ENCODE results near the gene PRKCA.
"Not testable (repeated sequence)": the region's sequence is repeated elsewhere in the genome, so short reads cannot be mapped to it uniquely, and the experiment has no call there.

PRKCA gene

DNA sequence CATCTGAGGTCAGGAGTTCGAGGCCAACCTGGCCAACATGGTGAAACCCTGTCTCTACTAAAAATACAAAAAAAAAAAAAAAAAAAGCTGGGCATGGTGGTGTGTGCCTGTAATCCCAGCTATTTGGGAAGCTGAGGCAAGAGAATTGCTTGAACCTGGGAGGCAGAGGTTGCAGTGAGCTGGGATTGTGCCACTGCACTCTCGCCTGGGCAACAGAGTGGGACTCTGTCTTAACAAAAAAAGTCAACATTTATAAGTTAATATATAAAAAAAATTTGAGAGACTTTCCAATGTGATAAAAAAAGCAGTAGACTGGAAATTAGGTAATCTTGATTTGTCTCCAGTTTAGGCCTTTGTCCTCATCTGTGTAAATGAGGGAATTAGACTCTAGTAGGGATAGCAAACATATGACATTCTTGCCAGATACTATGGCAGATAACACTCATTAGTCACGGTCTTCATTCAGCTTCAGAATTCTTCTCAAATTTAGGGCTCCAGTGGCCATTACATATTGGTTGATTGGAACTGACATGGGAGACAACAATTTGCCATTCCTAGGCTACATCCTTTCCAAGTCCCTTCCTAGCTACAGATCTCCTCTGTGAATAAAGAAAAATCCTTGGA lies 22.1 kb downstream of the PRKCA start:
- not testable (repeated sequence) for DNase-seq

DNA sequence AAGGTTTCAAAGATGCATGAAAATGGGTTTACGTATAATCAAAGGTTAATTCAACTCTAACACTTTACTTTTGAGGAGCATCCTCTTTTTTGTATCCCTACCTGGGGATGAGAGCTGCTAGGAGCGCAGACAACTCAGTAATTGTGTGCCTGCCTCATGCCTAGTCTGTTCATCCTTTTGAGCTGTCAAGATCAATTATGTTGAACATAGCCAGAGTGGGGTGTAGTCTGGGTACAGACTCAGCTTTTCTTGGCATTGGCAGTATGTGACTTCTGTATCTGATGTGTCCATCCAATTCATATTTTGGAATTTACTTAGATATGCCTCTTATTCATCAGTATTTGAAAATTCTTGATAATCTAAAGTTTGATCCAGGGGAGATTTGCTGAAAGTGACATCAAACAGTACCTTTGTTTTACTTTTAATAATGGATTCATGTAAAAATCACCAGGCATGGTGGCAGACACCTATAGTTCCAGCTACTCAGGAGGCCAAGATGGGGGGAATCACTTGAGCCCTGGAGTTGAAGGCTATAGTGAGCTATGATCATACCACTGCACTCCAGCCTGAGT lies 24.1 kb downstream of the PRKCA start:
- no peak for DNase-seq

DNA sequence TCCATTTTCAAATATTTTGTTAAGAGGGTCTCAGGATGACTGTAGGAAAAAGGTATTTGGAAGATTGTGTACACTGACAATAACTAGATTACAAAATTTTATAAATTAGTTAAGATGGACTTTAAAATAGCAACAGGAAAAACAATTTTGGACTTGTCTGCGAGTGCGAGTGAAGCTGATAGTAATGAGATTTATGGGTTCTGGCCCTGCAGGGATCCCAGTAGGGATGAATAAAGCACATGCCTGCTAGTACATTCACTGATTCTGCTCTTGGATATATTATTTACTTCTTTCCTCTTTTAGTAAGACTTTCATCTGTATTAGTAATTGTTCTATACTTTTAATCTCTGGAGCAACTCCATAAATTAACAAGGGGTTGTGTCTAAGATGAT lies 28.2 kb downstream of the PRKCA start:
- DNase-seq, result no peak

DNA sequence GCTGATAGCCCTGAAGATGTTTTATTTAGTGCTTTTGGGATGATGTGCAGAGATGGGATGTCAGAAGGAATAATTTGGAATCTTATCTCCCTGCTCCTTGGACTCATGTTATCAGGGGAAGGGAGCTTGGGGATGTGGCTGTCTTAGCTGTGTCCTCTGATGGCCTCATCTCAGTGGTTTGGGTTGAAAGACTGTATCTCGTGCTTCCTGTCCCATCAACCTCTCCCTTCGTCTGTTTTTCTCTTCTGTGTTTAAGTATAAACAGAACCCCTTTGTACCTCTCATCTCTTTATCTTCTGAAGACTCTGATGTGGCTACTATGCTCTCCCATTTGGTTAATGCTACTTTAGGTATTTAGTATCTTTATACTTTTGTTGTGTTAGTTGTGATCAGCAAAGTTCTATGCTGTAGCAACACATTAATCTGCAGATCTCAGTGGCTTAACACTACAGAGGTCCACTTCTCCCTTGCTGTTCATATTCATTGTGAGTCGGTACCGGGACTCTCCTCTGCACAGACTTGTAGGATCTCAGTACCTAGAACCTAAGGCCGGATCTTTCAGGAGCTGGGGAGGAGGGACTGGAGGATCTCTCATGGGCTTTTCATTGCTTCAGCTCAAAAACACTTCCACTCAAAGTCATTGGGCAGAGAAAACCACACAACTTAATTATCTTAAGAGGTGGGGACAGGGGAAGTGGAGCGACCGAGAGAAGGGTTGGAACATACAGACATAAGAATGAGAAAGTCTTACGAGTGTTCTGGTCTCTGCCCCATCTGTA lies 28.8 kb downstream of the PRKCA start:
- no peak for DNase-seq

DNA sequence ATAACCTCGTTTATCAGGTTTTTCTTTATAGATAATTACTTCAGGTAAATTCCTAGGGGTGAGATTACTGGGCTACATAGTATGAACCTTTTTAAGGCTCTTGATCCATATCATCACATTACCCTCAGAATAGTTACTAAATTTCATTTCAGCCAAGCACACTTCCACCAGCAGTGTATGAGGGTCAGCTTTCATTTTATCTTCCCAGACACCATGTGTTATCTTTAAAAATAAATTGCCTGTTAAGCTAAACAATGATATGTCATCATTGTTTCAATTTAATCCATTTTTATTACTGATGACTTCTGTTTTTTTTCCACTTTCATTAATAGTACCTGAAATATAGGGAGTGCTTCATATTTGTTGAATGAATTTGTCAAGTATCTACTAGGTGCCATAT lies 33.4 kb downstream of the PRKCA start:
- DNase-seq, result no peak

DNA sequence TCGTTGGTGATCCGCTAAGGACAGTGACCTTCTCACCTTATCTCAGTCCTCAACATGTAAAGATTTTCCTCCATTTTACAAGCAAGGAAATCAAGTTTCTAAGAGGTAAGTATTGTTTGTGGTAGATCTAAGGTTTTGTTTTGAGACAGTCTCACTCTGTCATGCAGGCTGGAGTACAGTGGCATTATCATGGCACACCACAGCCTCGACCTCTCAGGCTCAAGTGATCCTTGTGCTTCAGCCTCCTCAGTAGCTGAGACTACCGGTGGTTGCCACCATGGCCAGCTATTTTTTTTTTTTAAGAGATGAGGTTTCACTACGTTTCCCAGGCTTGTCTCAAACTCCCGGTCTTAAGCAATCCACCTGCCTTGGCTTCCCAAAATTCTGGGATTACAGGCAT lies 34.9 kb downstream of the PRKCA start:
- no peak for DNase-seq

DNA sequence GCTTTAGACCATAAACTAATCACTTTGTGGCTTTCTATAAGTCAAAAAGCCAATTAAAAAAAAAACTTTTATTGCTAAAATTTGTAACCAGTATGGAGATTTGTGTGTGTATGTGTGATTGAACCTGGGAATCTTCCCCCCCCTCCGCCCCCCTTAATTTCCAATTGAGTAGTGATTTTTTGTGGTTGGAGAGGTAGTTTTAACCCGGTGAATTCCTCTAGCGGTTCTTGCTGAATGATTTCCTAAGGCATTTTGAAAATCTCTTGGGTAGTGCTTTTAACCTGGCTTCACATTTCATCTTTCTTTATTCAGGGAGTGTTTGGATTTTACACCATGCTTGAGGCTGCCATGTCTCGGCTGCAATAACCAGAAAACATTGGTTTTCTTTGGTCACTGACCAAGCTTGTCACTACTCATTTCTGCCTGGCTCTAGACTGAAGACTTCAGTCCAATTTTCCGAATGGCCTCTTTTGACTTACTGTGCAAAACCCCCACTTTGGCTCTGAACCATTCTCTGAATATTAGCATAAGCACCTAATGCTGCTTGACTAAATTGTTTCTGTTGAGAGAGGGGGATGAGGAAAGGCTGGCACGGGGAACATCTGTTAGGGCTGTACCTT lies 35.6 kb downstream of the PRKCA start:
- DNase-seq, result no peak

DNA sequence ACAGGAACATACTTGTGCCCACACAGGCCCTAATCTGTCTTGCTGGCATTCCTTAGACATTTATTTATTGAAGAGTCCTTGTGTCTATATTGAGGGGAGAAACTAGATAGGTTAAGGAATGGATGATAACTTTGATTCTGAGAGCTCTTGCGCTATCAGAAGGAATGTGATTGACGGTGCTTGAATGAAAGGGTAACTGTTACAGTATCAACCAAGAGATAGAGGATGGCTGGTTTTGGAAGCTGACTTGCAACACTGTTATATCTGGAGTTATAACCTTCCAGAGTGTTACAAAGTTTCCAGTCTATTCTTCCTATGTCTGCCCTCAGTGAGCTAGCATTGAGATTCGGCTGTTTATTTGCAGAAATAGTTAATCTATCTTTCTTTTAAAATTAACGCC lies 36.5 kb downstream of the PRKCA start:
- DNase-seq, result no peak

DNA sequence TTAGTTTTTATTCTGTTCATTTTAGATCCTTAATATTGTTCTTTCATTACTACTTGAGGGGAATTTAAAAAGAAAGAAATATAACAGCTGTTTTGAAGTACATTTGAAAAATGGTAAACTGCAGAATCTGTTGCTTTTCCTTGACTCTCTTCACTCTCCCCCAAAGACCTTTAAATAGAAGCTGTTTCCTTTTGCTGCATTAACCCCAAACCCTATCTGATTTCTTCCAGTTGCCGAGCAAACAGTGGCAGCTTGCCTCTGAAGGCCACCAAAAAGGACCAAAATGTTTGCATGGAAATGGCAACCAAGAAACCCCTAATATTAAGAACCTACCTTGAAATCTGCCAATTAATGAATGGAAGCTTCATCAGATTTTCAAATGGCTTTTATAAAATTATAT lies 37.1 kb downstream of the PRKCA start:
- DNase-seq, result no peak

DNA sequence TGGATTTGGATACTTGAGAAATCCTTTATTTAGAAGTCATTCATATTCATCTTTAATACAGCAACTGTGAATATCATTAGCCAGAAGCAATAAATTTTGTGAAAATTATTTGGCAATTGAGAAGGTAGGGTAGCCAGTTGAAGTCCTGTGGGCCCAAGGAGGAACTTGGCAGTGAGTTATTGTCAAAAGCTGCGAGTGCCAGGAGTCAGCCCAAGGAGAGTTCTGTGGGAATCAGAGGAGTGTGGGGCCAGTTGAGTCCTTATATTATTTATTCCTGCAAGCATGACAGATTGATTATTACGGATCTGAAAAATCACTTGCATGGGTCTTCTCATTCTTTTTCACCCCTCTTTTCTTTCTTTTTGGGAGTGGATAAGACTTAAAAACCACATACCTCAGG lies 38.3 kb downstream of the PRKCA start:
- no peak for DNase-seq

DNA sequence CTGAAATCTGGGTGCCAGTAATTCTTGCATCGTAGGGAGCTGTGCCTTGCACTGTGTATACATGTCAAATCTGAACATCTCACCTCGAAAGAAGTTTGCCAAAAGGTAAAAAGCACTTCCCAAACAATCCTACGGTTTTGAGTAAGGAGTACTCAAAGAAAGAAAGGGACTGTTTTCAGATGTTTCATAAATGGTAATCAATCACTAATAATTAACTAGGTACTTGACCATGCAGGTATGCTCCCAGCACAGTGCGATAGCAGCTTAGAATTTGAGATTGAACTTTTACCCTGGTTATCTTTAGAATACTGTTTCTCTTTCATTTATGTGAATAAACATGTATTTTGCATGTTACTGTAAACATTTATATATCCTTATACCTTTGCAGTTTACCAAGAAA lies 39.0 kb downstream of the PRKCA start:
- no peak for DNase-seq

DNA sequence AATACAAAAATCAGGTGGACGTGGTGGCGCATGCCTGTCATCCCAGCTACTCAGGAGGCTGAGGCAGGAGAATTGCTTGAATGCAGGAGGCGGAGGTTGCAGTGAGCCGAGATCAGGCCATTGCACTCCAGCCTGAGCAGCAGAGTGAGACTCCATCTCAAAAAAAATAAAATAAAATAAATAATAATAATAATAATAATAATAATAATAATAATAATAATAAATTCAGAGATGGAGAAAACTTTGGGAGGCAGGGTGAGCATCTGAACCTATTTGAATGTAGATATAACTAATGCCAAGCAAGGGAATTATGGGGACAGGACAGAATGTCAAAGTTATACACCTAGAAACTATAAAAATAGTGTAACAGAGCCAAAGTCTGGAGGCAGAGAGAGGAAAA lies 39.9 kb downstream of the PRKCA start:
- not testable (repeated sequence) for DNase-seq

DNA sequence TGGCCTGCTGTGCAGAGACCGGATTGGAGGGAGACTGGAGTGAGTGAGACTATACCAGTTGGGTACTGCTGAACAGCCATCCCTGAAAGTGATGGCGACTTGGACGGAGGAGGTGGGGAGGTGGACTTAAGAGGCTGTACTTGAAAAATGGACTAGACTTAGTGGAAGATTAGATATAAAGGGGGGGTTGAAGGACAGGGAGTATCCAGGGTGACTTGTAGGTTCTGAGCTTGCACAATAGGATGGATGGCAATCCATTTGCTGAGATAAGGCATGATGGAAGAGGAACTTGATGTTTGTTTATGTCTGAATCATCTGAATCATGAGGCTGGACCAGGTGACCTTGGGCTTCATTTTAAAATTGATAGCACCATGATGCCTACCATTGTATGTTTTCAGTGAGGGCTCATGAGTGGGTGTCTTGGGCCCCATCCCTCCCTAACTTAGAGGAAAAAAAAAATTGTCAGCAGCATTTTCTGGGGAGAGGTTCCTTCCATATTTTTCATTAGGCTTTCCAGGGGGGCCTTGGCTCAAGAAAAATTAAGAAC lies 41.2 kb downstream of the PRKCA start:
- no peak for DNase-seq

DNA sequence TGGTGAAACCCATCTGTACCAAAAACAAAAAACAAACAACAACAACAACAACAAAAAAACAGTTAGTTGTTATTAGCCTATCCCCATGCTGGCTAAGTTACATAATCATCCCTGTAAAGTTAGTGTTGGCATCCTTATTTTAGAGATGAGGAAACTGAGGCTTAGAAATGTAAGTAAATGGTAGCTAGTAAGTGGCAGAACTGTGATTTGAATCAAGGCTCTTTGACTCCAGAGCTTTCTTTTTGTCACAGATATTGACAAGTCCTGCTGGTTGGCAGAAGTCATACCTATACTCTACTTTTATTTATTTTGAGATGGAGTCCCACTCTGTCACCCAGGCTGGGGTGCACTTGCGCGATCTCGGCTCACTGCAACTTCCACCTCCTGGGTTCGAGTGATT lies 42.1 kb downstream of the PRKCA start:
- DNase-seq, result no peak

DNA sequence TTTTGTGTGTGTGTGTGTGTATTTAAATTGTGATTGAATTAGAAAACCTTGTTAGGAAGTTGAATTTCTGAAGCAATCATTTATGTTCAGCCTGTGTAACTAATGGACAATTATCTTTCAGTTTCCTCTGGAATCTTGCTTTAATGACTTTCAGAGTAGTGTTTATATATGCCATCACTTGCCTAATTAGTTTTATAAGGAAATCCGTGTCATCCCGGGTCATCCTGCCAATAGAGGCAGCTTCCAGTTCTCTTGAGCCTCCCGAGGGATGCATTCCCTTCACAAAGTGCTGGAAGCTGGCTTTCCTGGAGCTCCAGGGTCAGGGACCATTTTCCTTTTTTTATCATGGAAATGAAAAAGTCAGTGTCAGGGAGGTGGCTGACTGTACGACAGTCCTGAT lies 42.9 kb downstream of the PRKCA start:
- no peak for DNase-seq

DNA sequence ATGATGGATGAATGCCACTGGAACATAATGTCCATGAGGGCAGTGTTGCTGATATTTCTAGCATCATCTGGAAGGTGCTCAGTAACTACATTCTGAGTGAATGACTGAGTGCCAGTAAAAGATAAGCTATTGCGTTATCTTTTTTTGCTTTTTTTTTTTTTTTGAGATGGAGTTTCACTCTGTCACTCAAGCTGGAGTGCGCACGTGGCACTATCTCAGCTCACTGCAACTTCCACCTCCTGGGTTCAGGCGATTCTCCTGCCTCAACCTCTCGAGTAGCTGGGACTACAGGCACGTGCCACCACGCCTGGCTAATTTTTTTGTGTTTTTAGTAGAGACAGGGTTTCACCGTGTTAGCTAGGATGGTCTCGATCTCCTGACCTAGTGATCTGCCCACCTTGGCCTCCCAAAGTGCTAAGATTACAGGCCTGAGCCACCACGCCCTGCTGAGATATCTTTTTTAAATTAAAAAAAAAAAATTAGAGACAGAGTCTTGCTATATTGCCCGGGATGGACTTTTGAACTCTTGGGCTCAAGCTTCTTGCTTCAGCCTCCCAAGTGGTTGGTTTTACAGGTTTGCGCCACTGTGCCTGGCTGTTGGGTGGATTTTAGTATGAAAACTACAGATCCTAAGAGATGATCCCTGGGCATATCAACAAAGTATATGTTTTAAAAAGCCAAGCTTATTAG lies 43.7 kb downstream of the PRKCA start:
- not testable (repeated sequence) for DNase-seq

DNA sequence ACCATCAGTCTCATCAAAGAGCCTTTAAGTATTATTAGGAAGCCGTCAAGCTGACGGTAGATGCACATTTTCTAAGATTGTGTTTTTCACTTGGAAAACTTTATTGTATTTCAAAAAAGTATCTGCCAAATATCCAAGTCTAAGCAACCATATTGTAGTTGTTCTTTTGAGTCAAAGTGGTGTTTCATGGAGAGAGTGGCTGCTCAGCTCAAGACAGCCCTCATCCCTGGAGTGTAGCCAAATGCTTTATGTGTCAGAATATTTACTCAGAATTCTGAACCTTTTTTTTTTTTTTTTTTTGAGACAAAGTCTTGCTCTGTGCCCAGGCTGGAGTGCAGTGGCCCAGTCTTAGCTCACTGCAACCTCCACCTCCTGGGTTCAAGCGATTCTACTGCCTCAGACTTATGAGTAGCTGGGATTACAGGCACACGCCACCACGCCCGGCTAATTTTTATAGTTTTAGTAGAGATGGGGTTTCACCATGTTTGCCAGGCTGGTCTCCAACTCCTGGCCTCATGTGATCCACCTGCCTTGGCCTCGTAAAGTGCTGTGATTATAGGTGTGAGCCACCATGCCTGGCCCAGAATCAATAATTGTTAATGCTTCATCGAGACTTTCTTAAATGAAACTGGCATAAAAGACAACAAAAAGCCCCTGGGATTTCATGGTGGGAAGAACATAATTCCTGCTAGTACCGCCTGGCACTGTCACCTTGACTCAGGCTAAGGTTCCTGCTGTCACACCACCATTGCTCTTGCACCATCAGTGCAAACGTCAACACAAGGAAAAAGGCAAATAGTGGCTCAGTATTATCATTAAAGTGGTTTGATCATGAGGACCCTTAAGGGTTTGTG lies 45.5 kb downstream of the PRKCA start:
- DNase-seq, result no peak

DNA sequence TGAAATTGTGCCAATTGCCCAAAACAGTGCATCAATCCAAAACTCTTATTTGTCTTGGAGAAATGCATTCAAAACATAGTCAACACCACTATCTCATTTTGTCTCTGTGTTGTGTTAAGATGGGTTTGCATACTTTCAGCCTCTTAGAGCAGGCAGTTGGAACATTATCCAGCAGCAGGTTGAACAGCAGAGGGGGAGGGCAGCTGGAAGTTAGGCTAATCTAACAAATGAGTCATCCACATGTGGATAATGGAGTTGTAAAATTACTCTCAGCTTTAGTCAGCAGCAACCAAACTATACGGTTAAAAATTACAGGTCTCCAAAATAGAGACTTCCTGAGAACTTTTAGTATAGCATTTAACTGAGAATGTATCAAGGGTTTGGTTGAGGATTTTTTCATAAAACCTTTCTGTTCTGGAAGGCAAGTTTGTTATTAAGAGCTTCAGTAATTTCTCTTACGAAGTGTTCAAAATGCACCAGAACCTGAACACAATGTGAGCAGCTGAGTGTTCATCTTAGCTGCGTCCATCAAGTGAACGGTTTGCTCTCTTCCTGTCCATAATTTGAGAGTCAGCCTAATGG lies 46.3 kb downstream of the PRKCA start:
- DNase-seq, result no peak

DNA sequence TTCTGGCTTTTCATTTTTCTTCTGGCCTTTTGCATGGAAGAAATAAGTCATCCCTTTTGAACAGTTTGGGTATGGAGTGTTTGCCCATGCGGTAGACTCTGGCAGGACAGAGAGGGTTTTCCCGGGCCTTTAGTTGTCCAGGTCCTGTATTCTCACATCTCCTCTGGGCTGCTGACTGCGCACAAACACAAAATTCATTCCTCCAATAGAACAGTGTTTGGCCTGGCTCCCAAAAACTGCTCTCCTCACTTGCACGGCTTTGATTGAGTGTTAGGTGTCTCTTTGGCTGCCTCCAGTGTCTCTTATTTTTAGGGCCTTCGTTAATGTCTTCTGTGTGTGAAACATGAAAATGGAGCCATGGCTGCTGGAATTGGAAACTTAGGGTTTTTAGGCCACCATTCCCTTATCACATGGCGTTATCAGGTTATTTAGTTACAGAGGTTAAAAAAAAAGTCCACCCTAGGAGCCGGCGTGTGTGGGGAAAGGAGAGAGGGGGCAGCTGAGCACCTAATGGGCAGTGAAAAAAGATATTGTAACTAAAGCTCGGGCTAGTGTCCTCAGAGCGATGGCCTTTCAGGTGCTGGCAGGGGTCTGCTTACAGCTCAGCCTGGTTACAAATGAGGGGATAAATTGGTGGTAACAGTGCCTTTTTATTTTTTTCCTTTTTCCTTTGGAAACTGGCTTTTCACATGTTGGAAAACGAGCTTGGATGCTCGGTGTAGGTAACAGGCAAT lies 47.3 kb downstream of the PRKCA start:
- no peak for DNase-seq

DNA sequence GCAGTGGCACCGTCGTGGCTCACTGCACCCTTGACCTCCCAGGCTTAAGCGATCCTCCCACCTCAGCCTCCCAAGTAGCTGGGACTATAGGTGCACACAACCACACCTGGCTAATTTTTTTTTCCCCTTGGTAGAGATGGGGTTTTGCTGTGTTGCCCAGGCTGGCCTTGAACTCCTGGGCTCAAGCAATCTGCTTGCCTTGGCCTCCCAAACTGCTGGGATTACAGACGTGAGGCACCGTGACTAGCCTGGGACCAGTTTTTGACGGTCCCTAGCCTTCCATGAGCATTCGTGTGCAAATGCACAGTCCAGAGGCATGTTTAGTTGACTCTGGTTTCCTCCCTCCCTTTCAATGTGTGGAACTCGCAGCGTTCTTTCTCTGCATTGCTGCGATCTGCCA lies 48.2 kb downstream of the PRKCA start:
- not testable (repeated sequence) for DNase-seq

Measured in amygdala (tissue), 56 donors.